ENCODE measurements around the gene GBP3. TPM values are rescaled to one million over a fixed set of nuclear protein-coding genes. Genes with fewer than 3 reads are reported as not detected.

The GBP3 gene
- total and polyA plus RNA-seq, 2 experiments from 2014 or later: 0.13 TPM; not detected in 1

DNA sequence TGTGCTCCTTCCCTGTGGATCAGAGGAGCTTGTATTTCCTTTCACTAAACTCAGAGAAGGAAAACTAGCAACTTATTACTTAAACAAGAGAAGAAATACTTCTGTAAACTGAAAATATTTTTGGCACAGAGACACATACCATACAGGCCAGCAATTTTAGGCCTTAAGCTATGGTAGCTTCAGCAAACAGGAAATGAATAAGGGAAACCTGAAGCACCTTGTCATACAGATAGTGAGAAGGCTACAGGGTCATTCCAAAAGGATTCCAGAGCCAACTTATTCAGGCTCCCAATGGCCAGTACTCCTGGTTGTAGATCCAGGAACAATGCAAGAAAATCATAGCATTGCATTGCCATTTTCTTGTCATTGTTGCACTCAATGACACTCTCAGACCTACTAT lies 21.2 kb downstream of the GBP3 start (continued):
- TF ChIP-seq, protein P1, sequence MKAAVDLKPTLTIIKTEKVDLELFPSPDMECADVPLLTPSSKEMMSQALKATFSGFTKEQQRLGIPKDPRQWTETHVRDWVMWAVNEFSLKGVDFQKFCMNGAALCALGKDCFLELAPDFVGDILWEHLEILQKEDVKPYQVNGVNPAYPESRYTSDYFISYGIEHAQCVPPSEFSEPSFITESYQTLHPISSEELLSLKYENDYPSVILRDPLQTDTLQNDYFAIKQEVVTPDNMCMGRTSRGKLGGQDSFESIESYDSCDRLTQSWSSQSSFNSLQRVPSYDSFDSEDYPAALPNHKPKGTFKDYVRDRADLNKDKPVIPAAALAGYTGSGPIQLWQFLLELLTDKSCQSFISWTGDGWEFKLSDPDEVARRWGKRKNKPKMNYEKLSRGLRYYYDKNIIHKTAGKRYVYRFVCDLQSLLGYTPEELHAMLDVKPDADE (IDR thresholded peaks at IDR 0.05): no peak
- no peak for TF ChIP-seq NANOG (IDR thresholded peaks at IDR 0.05; ENCODE audit: borderline replicate concordance)

DNA sequence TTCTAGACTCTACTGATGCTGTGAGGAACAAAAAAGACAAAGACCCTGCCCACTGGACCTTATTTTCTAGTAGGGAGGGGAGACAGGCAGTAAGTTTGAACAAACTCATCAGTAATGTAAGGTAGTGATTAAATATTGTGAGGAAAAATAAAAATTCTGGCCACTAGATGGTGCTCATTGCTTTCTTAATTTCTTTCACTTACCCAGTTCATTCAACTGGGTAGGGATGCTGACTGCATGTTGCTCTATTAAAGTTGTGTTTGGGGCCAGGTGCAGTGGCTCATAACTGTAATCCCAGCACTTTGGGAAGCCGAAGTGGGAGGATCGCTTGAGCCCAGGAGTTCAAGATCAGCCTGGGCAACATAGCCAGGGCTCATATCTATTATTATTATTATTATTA lies 23.9 kb downstream of the GBP3 start:
- no peak overlapping the region for H3K4me2 ChIP-seq
- no peaks in the 10 kb centered on the region for H3K79me2 ChIP-seq (replicated peaks; ENCODE audit: insufficient read depth)
- H3F3A ChIP-seq (replicated peaks; ENCODE audit: low read depth): no peaks in the 10 kb centered on the region
- H3K4me3 ChIP-seq: no peak overlapping the region
- no peak overlapping the region for H3K27ac ChIP-seq (ENCODE audit: low read depth)
- H3K9me2 ChIP-seq (ENCODE audit: insufficient read depth): no peaks in the 10 kb centered on the region
- Mint-ChIP-seq H3K36me3 (ENCODE audit: low read depth) (no peaks in the 10 kb centered on the region), H3K4me1 (peaks cover 8% of the 10 kb centered on the region; the same call in 2 of the 3 replicates), H3K4me3 (no peak overlapping the region), H3K27me3 (ENCODE audit: insufficient read depth, low read depth, poor library complexity) (no peaks in the 10 kb centered on the region), H3K9me3 (no peaks in the 10 kb centered on the region), H3K27ac (no peak overlapping the region)
- H3K4me1 ChIP-seq (ENCODE audit: insufficient read depth): no peaks in the 10 kb centered on the region
- no peaks in the 10 kb centered on the region for H3K36me3 ChIP-seq (ENCODE audit: insufficient read depth)
- H4K20me1 ChIP-seq (replicated peaks; ENCODE audit: insufficient read depth): no peaks in the 10 kb centered on the region
- no peak overlapping the region for H2AFZ ChIP-seq
- ATAC-seq (peak; percentile 91), DNase-seq (ENCODE audit: low spot score) (peak; percentile 85)
- H3K27me3 ChIP-seq (ENCODE audit: insufficient read depth): no peaks in the 10 kb centered on the region
- TF ChIP-seq, protein P2, sequence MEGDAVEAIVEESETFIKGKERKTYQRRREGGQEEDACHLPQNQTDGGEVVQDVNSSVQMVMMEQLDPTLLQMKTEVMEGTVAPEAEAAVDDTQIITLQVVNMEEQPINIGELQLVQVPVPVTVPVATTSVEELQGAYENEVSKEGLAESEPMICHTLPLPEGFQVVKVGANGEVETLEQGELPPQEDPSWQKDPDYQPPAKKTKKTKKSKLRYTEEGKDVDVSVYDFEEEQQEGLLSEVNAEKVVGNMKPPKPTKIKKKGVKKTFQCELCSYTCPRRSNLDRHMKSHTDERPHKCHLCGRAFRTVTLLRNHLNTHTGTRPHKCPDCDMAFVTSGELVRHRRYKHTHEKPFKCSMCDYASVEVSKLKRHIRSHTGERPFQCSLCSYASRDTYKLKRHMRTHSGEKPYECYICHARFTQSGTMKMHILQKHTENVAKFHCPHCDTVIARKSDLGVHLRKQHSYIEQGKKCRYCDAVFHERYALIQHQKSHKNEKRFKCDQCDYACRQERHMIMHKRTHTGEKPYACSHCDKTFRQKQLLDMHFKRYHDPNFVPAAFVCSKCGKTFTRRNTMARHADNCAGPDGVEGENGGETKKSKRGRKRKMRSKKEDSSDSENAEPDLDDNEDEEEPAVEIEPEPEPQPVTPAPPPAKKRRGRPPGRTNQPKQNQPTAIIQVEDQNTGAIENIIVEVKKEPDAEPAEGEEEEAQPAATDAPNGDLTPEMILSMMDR (conservative IDR thresholded peaks at IDR 0.05; ENCODE audit: low read depth in 2 of 2): peak; percentile 60 to 65
- TF ChIP-seq STAT1 (IDR thresholded peaks at IDR 0.05; ENCODE audit: unreplicated experiment): no peak

DNA sequence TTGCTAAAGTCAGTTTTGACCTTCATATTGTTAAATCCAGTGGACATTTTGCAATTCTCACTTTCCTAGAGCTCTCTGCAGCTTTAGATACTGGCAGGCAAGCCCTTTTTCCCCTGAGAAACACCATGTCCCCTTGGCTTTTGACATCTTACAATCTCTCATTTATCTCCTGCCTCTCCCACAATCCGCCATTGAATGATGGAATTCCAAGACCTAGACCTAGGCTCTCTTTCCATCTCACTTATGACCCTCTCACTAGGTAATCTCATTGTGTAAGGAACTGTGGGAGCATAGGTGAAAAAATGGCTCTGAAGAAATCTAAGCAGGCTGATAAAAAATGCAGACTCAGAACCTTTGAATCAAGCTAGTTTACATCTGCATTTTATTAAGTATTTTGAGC lies 32.2 kb downstream of the GBP3 start:
- Mint-ChIP-seq H3K27ac (peak overlapping the region; percentile 4; the same call in 1 of the 2 replicates), H3K36me3 (ENCODE audit: low read depth) (peaks cover 25% of the 10 kb centered on the region), H3K4me1 (peaks cover 22% of the 10 kb centered on the region), H3K27me3 (ENCODE audit: insufficient read depth, low read depth, poor library complexity) (peaks cover 6% of the 10 kb centered on the region), H3K4me3 (peak overlapping the region; percentile 50), H3K9me3 (peaks cover 4% of the 10 kb centered on the region)
- Histone ChIP-seq H3K27ac (ENCODE audit: low read depth) (no peak overlapping the region), H3K36me3 (ENCODE audit: insufficient read depth) (peaks cover 7% of the 10 kb centered on the region; the same call in 1 of the 2 replicates), H3K79me2 (replicated peaks; ENCODE audit: insufficient read depth) (peaks cover 67% of the 10 kb centered on the region), H3K4me1 (ENCODE audit: insufficient read depth) (peaks cover 17% of the 10 kb centered on the region), H3K27me3 (ENCODE audit: insufficient read depth) (no peaks in the 10 kb centered on the region), H2AFZ (no peak overlapping the region), H3F3A (replicated peaks; ENCODE audit: low read depth) (no peaks in the 10 kb centered on the region; the same call in 1 of the 2 replicates), H3K9me2 (ENCODE audit: insufficient read depth) (no peaks in the 10 kb centered on the region), H3K4me2 (peak overlapping the region; percentile 84), H3K4me3 (peak overlapping the region; percentile 76), H4K20me1 (replicated peaks; ENCODE audit: insufficient read depth) (peaks cover 14% of the 10 kb centered on the region)
- no peak for TF ChIP-seq JUNB (IDR thresholded peaks at IDR 0.05; ENCODE audit: unreplicated experiment)
- TF ChIP-seq, protein P3, sequence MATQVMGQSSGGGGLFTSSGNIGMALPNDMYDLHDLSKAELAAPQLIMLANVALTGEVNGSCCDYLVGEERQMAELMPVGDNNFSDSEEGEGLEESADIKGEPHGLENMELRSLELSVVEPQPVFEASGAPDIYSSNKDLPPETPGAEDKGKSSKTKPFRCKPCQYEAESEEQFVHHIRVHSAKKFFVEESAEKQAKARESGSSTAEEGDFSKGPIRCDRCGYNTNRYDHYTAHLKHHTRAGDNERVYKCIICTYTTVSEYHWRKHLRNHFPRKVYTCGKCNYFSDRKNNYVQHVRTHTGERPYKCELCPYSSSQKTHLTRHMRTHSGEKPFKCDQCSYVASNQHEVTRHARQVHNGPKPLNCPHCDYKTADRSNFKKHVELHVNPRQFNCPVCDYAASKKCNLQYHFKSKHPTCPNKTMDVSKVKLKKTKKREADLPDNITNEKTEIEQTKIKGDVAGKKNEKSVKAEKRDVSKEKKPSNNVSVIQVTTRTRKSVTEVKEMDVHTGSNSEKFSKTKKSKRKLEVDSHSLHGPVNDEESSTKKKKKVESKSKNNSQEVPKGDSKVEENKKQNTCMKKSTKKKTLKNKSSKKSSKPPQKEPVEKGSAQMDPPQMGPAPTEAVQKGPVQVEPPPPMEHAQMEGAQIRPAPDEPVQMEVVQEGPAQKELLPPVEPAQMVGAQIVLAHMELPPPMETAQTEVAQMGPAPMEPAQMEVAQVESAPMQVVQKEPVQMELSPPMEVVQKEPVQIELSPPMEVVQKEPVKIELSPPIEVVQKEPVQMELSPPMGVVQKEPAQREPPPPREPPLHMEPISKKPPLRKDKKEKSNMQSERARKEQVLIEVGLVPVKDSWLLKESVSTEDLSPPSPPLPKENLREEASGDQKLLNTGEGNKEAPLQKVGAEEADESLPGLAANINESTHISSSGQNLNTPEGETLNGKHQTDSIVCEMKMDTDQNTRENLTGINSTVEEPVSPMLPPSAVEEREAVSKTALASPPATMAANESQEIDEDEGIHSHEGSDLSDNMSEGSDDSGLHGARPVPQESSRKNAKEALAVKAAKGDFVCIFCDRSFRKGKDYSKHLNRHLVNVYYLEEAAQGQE (IDR thresholded peaks at IDR 0.05; ENCODE audit: unreplicated experiment): no peak
- DNase-seq (ENCODE audit: low spot score) (no peak), ATAC-seq (no peak)
